Kidney epithelial cell (primary cell): ENCODE data around the gene DOHH. TPM values are rescaled to one million over a fixed set of nuclear protein-coding genes. Genes with fewer than 3 reads are reported as not detected.
"Not testable (repeated sequence)": the region's sequence is repeated elsewhere in the genome, so short reads cannot be mapped to it uniquely, and the experiment has no call there.

ENCODE experiments used
- DNase-seq: peaks from one replicate; pipeline ENCODE4 v3.0.0-alpha.2; 2010; ENCODE audit warnings: low read depth
- H3K27me3 ChIP-seq: 2 replicates; pipeline ENCODE4 v1.6.0; 2011; ENCODE audit warnings: low read length; ENCODE audit not compliant: control insufficient read depth, insufficient read depth
- H3K36me3 ChIP-seq: 2 replicates; pipeline ENCODE4 v1.5.1; 2011; ENCODE audit warnings: low read length; ENCODE audit not compliant: control insufficient read depth, insufficient read depth
- H3K4me3 ChIP-seq: 2 replicates; pipeline ENCODE4 v1.5.1; 2011; ENCODE audit warnings: low read depth, mild to moderate bottlenecking, control low read depth, low read length
- CTCF ChIP-seq: IDR thresholded peaks from 2 replicates; pipeline ENCODE4 v1.5.1; 2011; ENCODE audit warnings: mild to moderate bottlenecking, moderate library complexity, low read length, control low read depth, inconsistent platforms; ENCODE audit not compliant: insufficient read depth, poor library complexity, severe bottlenecking
- total RNA-seq: library from RNA; depleted of rRNA; stranded (reverse); fragments of >200 nt; gene quantifications from 2 replicates; pipeline ENCODE4 v1.2.3, GENCODE V29; 2015

DOHH gene
- total RNA-seq, 1 donor from 2014 or later, result 33.0 TPM

GRCh38 chr19:3508771-3509535 lies 8.5 kb upstream of the DOHH start:
- no peak for DNase-seq
- no peak for TF ChIP-seq CTCF
- Histone ChIP-seq H3K36me3 (no peaks in the 10 kb centered on the region), H3K27me3 (no peaks in the 10 kb centered on the region), H3K4me3 (no peak overlapping the region)

GRCh38 chr19:3508121-3508661 lies 7.7 kb upstream of the DOHH start:
- not testable (repeated sequence) for H3K36me3 ChIP-seq, H3K4me3 ChIP-seq, DNase-seq, H3K27me3 ChIP-seq

GRCh38 chr19:3507371-3508120 lies 7.1 kb upstream of the DOHH start:
- DNase-seq, result no peak

GRCh38 chr19:3506384-3507340 lies 6.2 kb upstream of the DOHH start:
- Histone ChIP-seq H3K36me3 (no peaks in the 10 kb centered on the region), H3K27me3 (no peaks in the 10 kb centered on the region), H3K4me3 (peak overlapping the region; percentile 90)
- no peak for DNase-seq
- no peak for TF ChIP-seq CTCF

More at GRCh38 chr19:3507371-3508120, 7.1 kb upstream of the DOHH start:
- Histone ChIP-seq H3K27me3 (no peaks in the 10 kb centered on the region), H3K36me3 (no peaks in the 10 kb centered on the region), H3K4me3 (peak overlapping the region; percentile 90)
- TF ChIP-seq CTCF, result no peak

- Histone ChIP-seq H3K36me3 (no peaks in the 10 kb centered on the region), H3K4me3 (peak within 1 kb of the TSS; percentile 90), H3K27me3 (no peaks in the 10 kb centered on the region)
- TF ChIP-seq CTCF, result no peak
- DNase-seq, result peak; percentile 88
Measured at GRCh38 chr19:3505598-3506383, 5.3 kb upstream of the DOHH start, which contains the start of gene FZR1. Gene FZR1 (plus strand): TSS chr19:3506311. CDS start chr19:3522990, 16,679 bp downstream.
